HepG2 (cell line): Measurements from ENCODE around the gene CRKL. TPM values are rescaled to one million over a fixed set of nuclear protein-coding genes. Genes with fewer than 3 reads are reported as not detected.

Experiments
- EEA1 ChIP-seq: sonication (generic); formaldehyde crosslinking; IDR thresholded peaks from 2 replicates; pipeline ENCODE4 v1.5.1; 2020; ENCODE audit warnings: mild to moderate bottlenecking, missing genetic modification reagents, borderline replicate concordance
- FLYWCH1 ChIP-seq: sonication (generic); formaldehyde crosslinking; IDR thresholded peaks from 2 replicates; pipeline ENCODE4 v1.8.1; 2023; ENCODE audit warnings: mild to moderate bottlenecking, missing genetic modification reagents
- MYNN ChIP-seq: sonication (generic); formaldehyde crosslinking; IDR thresholded peaks from 2 replicates; pipeline ENCODE4 v1.4.0; 2020; ENCODE audit warnings: mild to moderate bottlenecking, low read depth, missing genetic modification reagents
- NBN ChIP-seq: fragments of 450-650 bp; conservative IDR thresholded peaks from 2 replicates; pipeline ENCODE4 v1.6.1; 2017
- PRPF4 ChIP-seq: fragments of 200-400 bp; formaldehyde crosslinking; IDR thresholded peaks from 2 replicates; pipeline ENCODE4 v1.6.1; 2016; ENCODE audit warnings: low read length, low read depth; ENCODE audit not compliant: poor library complexity, severe bottlenecking
- RCOR2 ChIP-seq: IDR thresholded peaks from 2 replicates; pipeline ENCODE4 v1.6.1; 2016; ENCODE audit warnings: missing biosample characterization, missing genetic modification reagents
- RFX1 ChIP-seq: fragments of 450-650 bp; IDR thresholded peaks from 2 replicates; pipeline ENCODE4 v1.6.1; 2017
- SP5 ChIP-seq: IDR thresholded peaks from 2 replicates; pipeline ENCODE4 v1.6.1; 2016; ENCODE audit warnings: low read depth, borderline replicate concordance
- TAF15 ChIP-seq: fragments of 200-400 bp; formaldehyde crosslinking; IDR thresholded peaks from one replicate; pipeline ENCODE4 v1.6.1; 2018; ENCODE audit warnings: mild to moderate bottlenecking, low read depth, low read length; ENCODE audit not compliant: poor library complexity, severe bottlenecking
- ZBTB20 ChIP-seq: sonication (generic); formaldehyde crosslinking; IDR thresholded peaks from 2 replicates; pipeline ENCODE4 v1.8.1; 2023; ENCODE audit warnings: missing genetic modification reagents, low read depth, mild to moderate bottlenecking, borderline replicate concordance
- ZFYVE20 ChIP-seq: sonication (generic); formaldehyde crosslinking; IDR thresholded peaks from 2 replicates; pipeline ENCODE4 v1.8.0; 2023; ENCODE audit warnings: low read depth, mild to moderate bottlenecking, moderate library complexity, missing genetic modification reagents, borderline replicate concordance
- ZNF224 ChIP-seq: sonication (generic); formaldehyde crosslinking; IDR thresholded peaks from 2 replicates; pipeline ENCODE4 v1.5.0; 2020; ENCODE audit warnings: mild to moderate bottlenecking, missing genetic modification reagents
- ZNF34 ChIP-seq: sonication (generic); formaldehyde crosslinking; IDR thresholded peaks from 2 replicates; pipeline ENCODE4 v1.4.0; 2020; ENCODE audit warnings: mild to moderate bottlenecking, missing genetic modification reagents, borderline replicate concordance
- ZNF510 ChIP-seq: sonication (generic); formaldehyde crosslinking; IDR thresholded peaks from 2 replicates; pipeline ENCODE4 v1.4.0; 2020; ENCODE audit warnings: low read depth, mild to moderate bottlenecking, missing genetic modification reagents
- ZNF577 ChIP-seq: sonication (generic); formaldehyde crosslinking; IDR thresholded peaks from 2 replicates; pipeline ENCODE4 v1.4.0; 2020; ENCODE audit warnings: mild to moderate bottlenecking, low read depth, missing genetic modification reagents, borderline replicate concordance
- ZNF790 ChIP-seq: sonication (generic); formaldehyde crosslinking; IDR thresholded peaks from 2 replicates; pipeline ENCODE4 v1.8.0; 2022; ENCODE audit warnings: missing genetic modification reagents, mild to moderate bottlenecking, borderline replicate concordance
- ZSCAN21 ChIP-seq: sonication (generic); formaldehyde crosslinking; IDR thresholded peaks from 2 replicates; pipeline ENCODE4 v1.8.0; 2022; ENCODE audit warnings: mild to moderate bottlenecking, missing genetic modification reagents, moderate library complexity, borderline replicate concordance
- polyA plus RNA-seq, 8 experiments: library from polyadenylated mRNA; depleted of rRNA in 3 of 8; stranded (reverse) in 7 of 8; unstranded in 1 of 8; fragments of >200 nt; fragmentation: Illumina TruSeq in 4 of 8; extraction: Trizol in 4 of 8; gene quantifications; 2 replicates each; pipeline versions ENCODE4 v1.2.1 to v1.2.3, GENCODE V29; 2011 to 2016; ENCODE audit warnings: low read depth in 4 of 8, missing spikeins in 1 of 8, mixed read lengths in 1 of 8; ENCODE audit not compliant: insufficient read depth in 1 of 8
- total RNA-seq, 5 experiments: library from RNA; depleted of rRNA; stranded (reverse); fragments of >200 nt; fragmentation: Illumina TruSeq; extraction: Trizol; gene quantifications; 2 replicates each; pipeline ENCODE4 v1.2.3, GENCODE V29; 2016; ENCODE audit warnings: low read depth in 1 of 5
- TF ChIP-seq, protein P1 (sequence below): sonication (generic); formaldehyde crosslinking; IDR thresholded peaks from 2 replicates; pipeline ENCODE4 v1.4.0; 2020; ENCODE audit warnings: missing genetic modification reagents
- TF ChIP-seq, protein P2 (sequence below): sonication (generic); formaldehyde crosslinking; IDR thresholded peaks from 2 replicates; pipeline ENCODE4 v1.5.0; 2020; ENCODE audit warnings: missing genetic modification reagents
- TF ChIP-seq, protein P3 (sequence below): sonication (generic); formaldehyde crosslinking; IDR thresholded peaks from 2 replicates; pipeline ENCODE4 v1.9.0; 2022; ENCODE audit warnings: low read depth, missing genetic modification reagents
- TF ChIP-seq, protein P4 (sequence below): sonication (generic); formaldehyde crosslinking; IDR thresholded peaks from 2 replicates; pipeline ENCODE4 v1.9.0; 2021; ENCODE audit warnings: missing genetic modification reagents, mild to moderate bottlenecking, borderline replicate concordance
- TF ChIP-seq, protein P5 (sequence below): IDR thresholded peaks from 2 replicates; pipeline ENCODE4 v1.6.1; 2016; ENCODE audit warnings: missing genetic modification reagents, missing compliant biosample characterization
- TF ChIP-seq, protein P6 (sequence below): sonication (generic); formaldehyde crosslinking; IDR thresholded peaks from 2 replicates; pipeline ENCODE4 v1.4.0; 2020; ENCODE audit warnings: mild to moderate bottlenecking, low read depth, missing genetic modification reagents

Gene CRKL
- total and polyA plus RNA-seq, 2 of the 13 experiments (the other 11 are each of a cell fraction or from before 2014, with no cell fraction given) = 37.4 to 60.6 TPM

DNA sequence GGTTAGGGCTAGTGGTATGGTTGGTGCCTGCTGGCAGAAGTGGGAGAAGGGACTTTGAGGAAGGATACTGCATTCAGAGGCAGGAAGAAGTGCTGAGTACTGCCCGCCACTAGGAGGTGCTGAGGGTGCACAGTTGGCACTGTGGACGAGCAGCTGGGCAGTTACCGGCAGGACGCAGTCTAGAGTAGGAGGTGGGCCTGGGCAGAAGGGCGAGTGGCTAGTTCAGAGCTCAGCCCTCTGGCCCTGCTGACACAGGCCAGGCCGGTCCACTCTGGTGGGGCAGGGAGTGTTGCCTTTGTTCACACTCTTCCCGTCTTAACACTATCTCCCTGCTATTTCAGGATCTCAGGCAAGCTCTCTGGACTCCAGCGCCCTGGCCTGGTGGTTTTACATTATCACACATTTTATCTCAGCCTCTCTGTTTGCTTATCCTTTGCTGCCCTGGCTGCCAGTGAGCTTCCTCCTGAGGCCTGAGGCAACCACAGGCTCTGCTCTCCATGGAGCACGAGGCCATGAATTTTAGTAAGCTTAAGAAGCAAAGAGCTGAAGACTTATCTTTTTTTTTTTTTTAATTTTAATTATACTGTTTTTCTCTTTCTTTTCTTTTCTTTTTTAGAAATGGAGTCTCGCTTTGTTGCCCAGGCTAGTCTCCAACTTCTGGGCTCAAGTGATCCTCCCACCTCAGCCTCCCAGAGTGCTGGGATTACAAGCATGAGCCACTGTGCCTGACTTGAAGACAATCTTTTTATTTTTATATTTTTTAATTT lies 31.5 kb upstream of the CRKL start (continued):
- TF ChIP-seq ZFYVE20 (CRISPR knock-in tag) (no peak), MYNN (no peak), TAF15 (no peak), ZNF510 (CRISPR knock-in tag) (no peak), ZSCAN21 (CRISPR knock-in tag) (peak; percentile 80), FLYWCH1 (CRISPR knock-in tag) (no peak), ZNF577 (no peak), ZNF224 (CRISPR knock-in tag) (no peak), RCOR2 (CRISPR knock-in tag) (no peak), SP5 (peak; percentile 30; the same call in 1 of the 2 replicates), EEA1 (CRISPR knock-in tag) (no peak), ZBTB20 (CRISPR knock-in tag) (peak; percentile 66), RFX1 (no peak), ZNF34 (CRISPR knock-in tag) (no peak), NBN (no peak), PRPF4 (no peak), ZNF790 (CRISPR knock-in tag) (no peak)
- TF ChIP-seq, protein P1, sequence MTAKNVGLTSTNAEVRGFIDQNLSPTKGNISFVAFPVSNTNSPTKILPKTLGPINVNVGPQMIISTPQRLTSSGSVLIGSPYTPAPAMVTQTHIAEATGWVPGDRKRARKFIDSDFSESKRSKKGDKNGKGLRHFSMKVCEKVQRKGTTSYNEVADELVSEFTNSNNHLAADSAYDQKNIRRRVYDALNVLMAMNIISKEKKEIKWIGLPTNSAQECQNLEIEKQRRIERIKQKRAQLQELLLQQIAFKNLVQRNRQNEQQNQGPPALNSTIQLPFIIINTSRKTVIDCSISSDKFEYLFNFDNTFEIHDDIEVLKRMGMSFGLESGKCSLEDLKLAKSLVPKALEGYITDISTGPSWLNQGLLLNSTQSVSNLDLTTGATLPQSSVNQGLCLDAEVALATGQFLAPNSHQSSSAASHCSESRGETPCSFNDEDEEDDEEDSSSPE = 0 out of 2 replicates have a peak, but pooled peaks have one; percentile 23
- TF ChIP-seq, protein P2, sequence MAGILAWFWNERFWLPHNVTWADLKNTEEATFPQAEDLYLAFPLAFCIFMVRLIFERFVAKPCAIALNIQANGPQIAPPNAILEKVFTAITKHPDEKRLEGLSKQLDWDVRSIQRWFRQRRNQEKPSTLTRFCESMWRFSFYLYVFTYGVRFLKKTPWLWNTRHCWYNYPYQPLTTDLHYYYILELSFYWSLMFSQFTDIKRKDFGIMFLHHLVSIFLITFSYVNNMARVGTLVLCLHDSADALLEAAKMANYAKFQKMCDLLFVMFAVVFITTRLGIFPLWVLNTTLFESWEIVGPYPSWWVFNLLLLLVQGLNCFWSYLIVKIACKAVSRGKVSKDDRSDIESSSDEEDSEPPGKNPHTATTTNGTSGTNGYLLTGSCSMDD (CRISPR knock-in tag) = no peak
- TF ChIP-seq, protein P3, sequence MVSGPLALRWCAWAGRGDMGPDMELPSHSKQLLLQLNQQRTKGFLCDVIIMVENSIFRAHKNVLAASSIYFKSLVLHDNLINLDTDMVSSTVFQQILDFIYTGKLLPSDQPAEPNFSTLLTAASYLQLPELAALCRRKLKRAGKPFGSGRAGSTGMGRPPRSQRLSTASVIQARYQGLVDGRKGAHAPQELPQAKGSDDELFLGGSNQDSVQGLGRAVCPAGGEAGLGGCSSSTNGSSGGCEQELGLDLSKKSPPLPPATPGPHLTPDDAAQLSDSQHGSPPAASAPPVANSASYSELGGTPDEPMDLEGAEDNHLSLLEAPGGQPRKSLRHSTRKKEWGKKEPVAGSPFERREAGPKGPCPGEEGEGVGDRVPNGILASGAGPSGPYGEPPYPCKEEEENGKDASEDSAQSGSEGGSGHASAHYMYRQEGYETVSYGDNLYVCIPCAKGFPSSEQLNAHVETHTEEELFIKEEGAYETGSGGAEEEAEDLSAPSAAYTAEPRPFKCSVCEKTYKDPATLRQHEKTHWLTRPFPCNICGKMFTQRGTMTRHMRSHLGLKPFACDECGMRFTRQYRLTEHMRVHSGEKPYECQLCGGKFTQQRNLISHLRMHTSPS (CRISPR knock-in tag) = peak; percentile 91
- TF ChIP-seq, protein P4, sequence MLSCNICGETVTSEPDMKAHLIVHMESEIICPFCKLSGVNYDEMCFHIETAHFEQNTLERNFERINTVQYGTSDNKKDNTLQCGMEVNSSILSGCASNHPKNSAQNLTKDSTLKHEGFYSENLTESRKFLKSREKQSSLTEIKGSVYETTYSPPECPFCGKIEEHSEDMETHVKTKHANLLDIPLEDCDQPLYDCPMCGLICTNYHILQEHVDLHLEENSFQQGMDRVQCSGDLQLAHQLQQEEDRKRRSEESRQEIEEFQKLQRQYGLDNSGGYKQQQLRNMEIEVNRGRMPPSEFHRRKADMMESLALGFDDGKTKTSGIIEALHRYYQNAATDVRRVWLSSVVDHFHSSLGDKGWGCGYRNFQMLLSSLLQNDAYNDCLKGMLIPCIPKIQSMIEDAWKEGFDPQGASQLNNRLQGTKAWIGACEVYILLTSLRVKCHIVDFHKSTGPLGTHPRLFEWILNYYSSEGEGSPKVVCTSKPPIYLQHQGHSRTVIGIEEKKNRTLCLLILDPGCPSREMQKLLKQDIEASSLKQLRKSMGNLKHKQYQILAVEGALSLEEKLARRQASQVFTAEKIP = no peak
- TF ChIP-seq, protein P5, sequence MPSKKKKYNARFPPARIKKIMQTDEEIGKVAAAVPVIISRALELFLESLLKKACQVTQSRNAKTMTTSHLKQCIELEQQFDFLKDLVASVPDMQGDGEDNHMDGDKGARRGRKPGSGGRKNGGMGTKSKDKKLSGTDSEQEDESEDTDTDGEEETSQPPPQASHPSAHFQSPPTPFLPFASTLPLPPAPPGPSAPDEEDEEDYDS (CRISPR knock-in tag) = no peak; the same call in 1 of the 2 replicates
- TF ChIP-seq, protein P6, sequence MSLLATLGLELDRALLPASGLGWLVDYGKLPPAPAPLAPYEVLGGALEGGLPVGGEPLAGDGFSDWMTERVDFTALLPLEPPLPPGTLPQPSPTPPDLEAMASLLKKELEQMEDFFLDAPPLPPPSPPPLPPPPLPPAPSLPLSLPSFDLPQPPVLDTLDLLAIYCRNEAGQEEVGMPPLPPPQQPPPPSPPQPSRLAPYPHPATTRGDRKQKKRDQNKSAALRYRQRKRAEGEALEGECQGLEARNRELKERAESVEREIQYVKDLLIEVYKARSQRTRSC (CRISPR knock-in tag) = no peak
